Measurements from ENCODE around the gene C1QTNF12.
"Not testable (repeated sequence)": the region's sequence is repeated elsewhere in the genome, so short reads cannot be mapped to it uniquely, and the experiment has no call there.

The C1QTNF12 gene

GRCh38 chr1:1199141-1199960 is 47.2 kb downstream of the C1QTNF12 start:
- Histone ChIP-seq H3K4me3 (ENCODE audit: low read depth, low read length) (no peak overlapping the region), H3K4me1 (ENCODE audit: control insufficient read depth, insufficient read depth, low read length) (peaks cover 3% of the 10 kb centered on the region; the same call in 1 of the 2 replicates), H3K9ac (ENCODE audit: low read length) (no peak overlapping the region), H3K27ac (ENCODE audit: low read depth, low read length) (no peak overlapping the region), H3K36me3 (ENCODE audit: control insufficient read depth, insufficient read depth, low read length) (no peaks in the 10 kb centered on the region), H3K9me3 (ENCODE audit: control insufficient read depth, insufficient read depth, low read depth, low read length) (peaks cover 10% of the 10 kb centered on the region), H3K27me3 (ENCODE audit: control insufficient read depth, insufficient read depth, low read length) (peaks cover 20% of the 10 kb centered on the region)

GRCh38 chr1:1198423-1199140 is 47.9 kb downstream of the C1QTNF12 start:
- no peak overlapping the region for H3K9ac ChIP-seq (ENCODE audit: low read length)
- H3K27me3 ChIP-seq (ENCODE audit: control insufficient read depth, insufficient read depth, low read length), result peaks cover 14% of the 10 kb centered on the region
- H3K4me3 ChIP-seq (ENCODE audit: low read depth, low read length), result no peak overlapping the region
- H3K36me3 ChIP-seq (ENCODE audit: control insufficient read depth, insufficient read depth, low read length), result no peaks in the 10 kb centered on the region
- H3K9me3 ChIP-seq (ENCODE audit: control insufficient read depth, insufficient read depth, low read depth, low read length), result peaks cover 12% of the 10 kb centered on the region
- H3K4me1 ChIP-seq (ENCODE audit: control insufficient read depth, insufficient read depth, low read length), result peaks cover 3% of the 10 kb centered on the region; the same call in 1 of the 2 replicates
- no peak overlapping the region for H3K27ac ChIP-seq (ENCODE audit: low read depth, low read length)

- no peaks in the 10 kb centered on the region for H3K36me3 ChIP-seq (ENCODE audit: control insufficient read depth, insufficient read depth, low read length)
- no peak overlapping the region for H3K27ac ChIP-seq (ENCODE audit: low read depth, low read length)
- no peak overlapping the region for H3K4me3 ChIP-seq (ENCODE audit: low read depth, low read length)
- H3K27me3 ChIP-seq (ENCODE audit: control insufficient read depth, insufficient read depth, low read length), result peaks cover 7% of the 10 kb centered on the region
- H3K9me3 ChIP-seq (ENCODE audit: control insufficient read depth, insufficient read depth, low read depth, low read length), result peaks cover 14% of the 10 kb centered on the region
- H3K9ac ChIP-seq (ENCODE audit: low read length), result no peak overlapping the region
- H3K4me1 ChIP-seq (ENCODE audit: control insufficient read depth, insufficient read depth, low read length), result peaks cover 3% of the 10 kb centered on the region; the same call in 1 of the 2 replicates
Observed at GRCh38 chr1:1197551-1198422, 48.7 kb downstream of the C1QTNF12 start.

GRCh38 chr1:1197188-1197500 is 49.4 kb downstream of the C1QTNF12 start:
- Histone ChIP-seq H3K4me3 (ENCODE audit: low read depth, low read length) (no peak overlapping the region), H3K4me1 (ENCODE audit: control insufficient read depth, insufficient read depth, low read length) (peaks cover 3% of the 10 kb centered on the region; the same call in 1 of the 2 replicates), H3K36me3 (ENCODE audit: control insufficient read depth, insufficient read depth, low read length) (no peaks in the 10 kb centered on the region), H3K9ac (ENCODE audit: low read length) (no peak overlapping the region), H3K27me3 (ENCODE audit: control insufficient read depth, insufficient read depth, low read length) (peaks cover 5% of the 10 kb centered on the region), H3K27ac (ENCODE audit: low read depth, low read length) (no peak overlapping the region), H3K9me3 (ENCODE audit: control insufficient read depth, insufficient read depth, low read depth, low read length) (peaks cover 20% of the 10 kb centered on the region)

GRCh38 chr1:1196431-1197187 is 49.9 kb downstream of the C1QTNF12 start:
- peaks cover 26% of the 10 kb centered on the region for H3K9me3 ChIP-seq (ENCODE audit: control insufficient read depth, insufficient read depth, low read depth, low read length)
- H3K27ac ChIP-seq (ENCODE audit: low read depth, low read length), result no peak overlapping the region
- H3K36me3 ChIP-seq (ENCODE audit: control insufficient read depth, insufficient read depth, low read length), result no peaks in the 10 kb centered on the region
- no peak overlapping the region for H3K4me3 ChIP-seq (ENCODE audit: low read depth, low read length)
- peaks cover 5% of the 10 kb centered on the region for H3K27me3 ChIP-seq (ENCODE audit: control insufficient read depth, insufficient read depth, low read length)
- H3K4me1 ChIP-seq (ENCODE audit: control insufficient read depth, insufficient read depth, low read length), result peaks cover 3% of the 10 kb centered on the region; the same call in 1 of the 2 replicates
- H3K9ac ChIP-seq (ENCODE audit: low read length), result no peak overlapping the region

- H3K27me3 ChIP-seq (ENCODE audit: control insufficient read depth, insufficient read depth, low read length), result not testable (repeated sequence)
Observed at GRCh38 chr1:1195726-1196125, 50.8 kb downstream of the C1QTNF12 start.

GRCh38 chr1:1194723-1195122 is 51.8 kb downstream of the C1QTNF12 start:
- Histone ChIP-seq H3K9ac (ENCODE audit: low read length) (no peak overlapping the region), H3K27ac (ENCODE audit: low read depth, low read length) (no peak overlapping the region), H3K36me3 (ENCODE audit: control insufficient read depth, insufficient read depth, low read length) (no peaks in the 10 kb centered on the region), H3K27me3 (ENCODE audit: control insufficient read depth, insufficient read depth, low read length) (no peaks in the 10 kb centered on the region), H3K9me3 (ENCODE audit: control insufficient read depth, insufficient read depth, low read depth, low read length) (peaks cover 35% of the 10 kb centered on the region), H3K4me3 (ENCODE audit: low read depth, low read length) (no peak overlapping the region), H3K4me1 (ENCODE audit: control insufficient read depth, insufficient read depth, low read length) (no peaks in the 10 kb centered on the region)

More at GRCh38 chr1:1195726-1196125, 50.8 kb downstream of the C1QTNF12 start:
- not testable (repeated sequence) for H3K9ac ChIP-seq (ENCODE audit: low read length); H3K4me1 ChIP-seq (ENCODE audit: control insufficient read depth, insufficient read depth, low read length); H3K36me3 ChIP-seq (ENCODE audit: control insufficient read depth, insufficient read depth, low read length); H3K4me3 ChIP-seq (ENCODE audit: low read depth, low read length); H3K27ac ChIP-seq (ENCODE audit: low read depth, low read length)
- peaks cover 34% of the 10 kb centered on the region for H3K9me3 ChIP-seq (ENCODE audit: control insufficient read depth, insufficient read depth, low read depth, low read length)

Measured in HUES6 (cell line).